Fibroblast of villous mesenchyme (primary cell): ENCODE results near the gene ANKRD35. TPM values are rescaled to one million over a fixed set of nuclear protein-coding genes. Genes with fewer than 3 reads are reported as not detected.

Experiments used
- DNase-seq: peaks from one replicate; pipeline ENCODE4 v3.0.0-alpha.2; 2010; ENCODE audit warnings: low read depth
- H3K4me3 ChIP-seq: 2 replicates; pipeline ENCODE4 v1.5.1; 2011; ENCODE audit warnings: low read depth, mild to moderate bottlenecking, low read length
- CTCF ChIP-seq: IDR thresholded peaks from 2 replicates; pipeline ENCODE4 v1.5.1; 2012; ENCODE audit warnings: low read depth, mild to moderate bottlenecking, low read length; ENCODE audit not compliant: insufficient read depth
- total RNA-seq: library from RNA; depleted of rRNA; stranded (reverse); fragments of >200 nt; gene quantifications from 2 replicates; pipeline ENCODE4 v1.2.3, GENCODE V29; 2012

The ANKRD35 gene
- total RNA-seq, 1 donor, result 1.3 TPM

GRCh38 chr1:145884675-145885074 lies 991 bp downstream of the ANKRD35 start:
- DNase-seq, result no peak
- no peak overlapping the region for H3K4me3 ChIP-seq
- no peak for TF ChIP-seq CTCF

GRCh38 chr1:145879775-145880174 lies 5.9 kb downstream of the ANKRD35 start:
- no peak for TF ChIP-seq CTCF
- no peak for DNase-seq
- H3K4me3 ChIP-seq, result no peak overlapping the region

- peak; percentile 18 for DNase-seq
- TF ChIP-seq CTCF, result no peak
- H3K4me3 ChIP-seq, result no peak overlapping the region
These were observed 6.9 kb downstream of the ANKRD35 start for GRCh38 chr1:145878724-145879123.

- no peak for DNase-seq
- H3K4me3 ChIP-seq, result no peak overlapping the region
- TF ChIP-seq CTCF, result no peak
These were observed 7.7 kb downstream of the ANKRD35 start for GRCh38 chr1:145877923-145878486.

- H3K4me3 ChIP-seq, result no peak overlapping the region
- no peak for DNase-seq
- TF ChIP-seq CTCF, result no peak
These were observed 11.0 kb downstream of the ANKRD35 start for GRCh38 chr1:145874646-145875045.

GRCh38 chr1:145871994-145872924 lies 13.4 kb downstream of the ANKRD35 start:
- DNase-seq, result peak; percentile 45
- H3K4me3 ChIP-seq, result peak overlapping the region; percentile 43
- no peak for TF ChIP-seq CTCF
